IMR-90 (cell line): Measurements from ENCODE around the gene EIF4B. TPM values are rescaled to one million over a fixed set of nuclear protein-coding genes. Genes with fewer than 3 reads are reported as not detected.
"Not testable (repeated sequence)": the region's sequence is repeated elsewhere in the genome, so short reads cannot be mapped to it uniquely, and the experiment has no call there.

Source experiments
- ATAC-seq: fragments of 200-7000 bp; cut with Tn5 transposase; 2 replicates; pipeline ENCODE4 v1.9.1; 2020; ENCODE audit warnings: low read depth, mild to moderate bottlenecking, moderate library complexity
- BruUV-seq: library from RNA; stranded (reverse); fragments of 400-500 nt; replicated peaks from 2 replicates; lab custom pipeline; 2021; lab: Mats Ljungman, UMichigan
- CTCF ChIA-PET: fragments of 300-600 bp; formaldehyde crosslinking; extraction: SDS; loops from one replicate; lab custom pipeline; 2021; ENCODE audit warnings: antibody characterized with exemption; lab: Yijun Ruan, JAX
- POLR2A ChIA-PET: fragments of 300-600 bp; sonication (Branson Sonifier 250); formaldehyde crosslinking; loops from one replicate; lab custom pipeline; 2022; ENCODE audit warnings: antibody characterized with exemption; ENCODE audit not compliant: unreplicated experiment; lab: Charles Lee
- DNase-seq: peaks from one replicate; pipeline ENCODE4 v3.0.0; 2013
- H2AFZ ChIP-seq: replicated peaks from 2 replicates; pipeline ENCODE3; 2013; ENCODE audit warnings: low read length, mild to moderate bottlenecking; ENCODE audit not compliant: poor library complexity
- H2AK5ac ChIP-seq: 2 replicates; pipeline ENCODE4 v1.6.1; 2013; ENCODE audit warnings: low read depth, low read length, inconsistent platforms
- H2AK9ac ChIP-seq: replicated peaks from 2 replicates; pipeline ENCODE3; 2013; ENCODE audit warnings: mild to moderate bottlenecking, low read depth, low read length, moderate library complexity; ENCODE audit not compliant: poor library complexity
- H2BK120ac ChIP-seq: 2 replicates; pipeline ENCODE4 v1.6.1; 2013; ENCODE audit warnings: low read depth, low read length, inconsistent platforms
- H2BK15ac ChIP-seq: 3 replicates; pipeline ENCODE4 v1.6.1; 2013; ENCODE audit warnings: low read depth, low read length, inconsistent platforms
- H2BK20ac ChIP-seq: 2 replicates; pipeline ENCODE4 v1.6.1; 2013; ENCODE audit warnings: low read depth, mild to moderate bottlenecking, inconsistent platforms, low read length, moderate library complexity
- H2BK5ac ChIP-seq: 2 replicates; pipeline ENCODE4 v1.6.1; 2013; ENCODE audit warnings: mild to moderate bottlenecking, low read depth, low read length, inconsistent platforms; ENCODE audit not compliant: poor library complexity, severe bottlenecking
- H3K14ac ChIP-seq: replicated peaks from 2 replicates; pipeline ENCODE4 v1.6.1; 2013; ENCODE audit warnings: low read depth, low read length, inconsistent platforms
- H3K18ac ChIP-seq: 2 replicates; pipeline ENCODE4 v1.6.1; 2013; ENCODE audit warnings: low read depth, low read length, control low read depth
- H3K23ac ChIP-seq: 2 replicates; pipeline ENCODE4 v1.6.1; 2013; ENCODE audit warnings: low read depth, low read length, inconsistent platforms
- H3K27ac ChIP-seq: 2 replicates; pipeline ENCODE4 v1.5.1; 2013; ENCODE audit warnings: mild to moderate bottlenecking, control low read depth, low read length; ENCODE audit not compliant: insufficient read depth
- H3K27me3 ChIP-seq: 2 replicates; pipeline ENCODE4 v1.6.1; 2013; ENCODE audit warnings: low read length; ENCODE audit not compliant: control insufficient read depth, insufficient read depth
- H3K36me3 ChIP-seq: 2 replicates; pipeline ENCODE4 v1.6.1; 2013; ENCODE audit warnings: low read length, mixed read lengths; ENCODE audit not compliant: control insufficient read depth, insufficient read depth
- H3K4ac ChIP-seq: 2 replicates; pipeline ENCODE4 v1.6.1; 2013; ENCODE audit warnings: low read depth, low read length, inconsistent platforms
- H3K4me1 ChIP-seq: 2 replicates; pipeline ENCODE4 v1.6.1; 2013; ENCODE audit warnings: low read length, mixed read lengths; ENCODE audit not compliant: control insufficient read depth, insufficient read depth
- H3K4me2 ChIP-seq: 2 replicates; pipeline ENCODE4 v1.6.1; 2013; ENCODE audit warnings: low read depth, mild to moderate bottlenecking, control low read depth, low read length, moderate library complexity
- H3K4me3 ChIP-seq: 2 replicates; pipeline ENCODE4 v1.5.1; 2013; ENCODE audit warnings: low read depth, mild to moderate bottlenecking, control low read depth, low read length, moderate library complexity; ENCODE audit not compliant: insufficient read depth
- H3K56ac ChIP-seq: 2 replicates; pipeline ENCODE4 v1.6.1; 2013; ENCODE audit warnings: low read length, inconsistent platforms; ENCODE audit not compliant: insufficient read depth; ENCODE audit errors: extremely low read depth
- H3K79me1 ChIP-seq, 2 experiments: 2 replicates each; pipeline ENCODE4 v1.6.1; 2013; ENCODE audit warnings: low read length in 2 of 2, inconsistent platforms in 1 of 2, low read depth in 1 of 2
- H3K9ac ChIP-seq: 2 replicates; pipeline ENCODE4 v1.6.1; 2013; ENCODE audit warnings: low read depth, low read length, control low read depth
- H3K9me1 ChIP-seq: 2 replicates; pipeline ENCODE4 v1.6.1; 2013; ENCODE audit warnings: low read length, inconsistent platforms; ENCODE audit not compliant: insufficient read depth
- H3K9me3 ChIP-seq: 2 replicates; pipeline ENCODE4 v1.6.1; 2013; ENCODE audit warnings: low read length; ENCODE audit not compliant: control insufficient read depth, insufficient read depth
- H4K20me1 ChIP-seq: 2 replicates; pipeline ENCODE4 v1.6.1; 2013; ENCODE audit warnings: low read length, inconsistent platforms; ENCODE audit not compliant: insufficient read depth
- H4K5ac ChIP-seq: 2 replicates; pipeline ENCODE4 v1.6.1; 2013; ENCODE audit warnings: mild to moderate bottlenecking, low read depth, low read length, control low read depth
- H4K8ac ChIP-seq, 2 experiments: 2 replicates each; pipeline ENCODE4 v1.6.1; 2013; ENCODE audit warnings: low read depth in 2 of 2, low read length in 2 of 2, control low read depth in 1 of 2, inconsistent platforms in 1 of 2
- H4K91ac ChIP-seq: 2 replicates; pipeline ENCODE4 v1.6.1; 2013; ENCODE audit warnings: low read depth, low read length, inconsistent platforms; ENCODE audit not compliant: insufficient read depth
- WGBS, 2 experiments: methylation state at CpG; one replicate each; pipeline versions ENCODE4 v1.1.5 to v1.1.7; 2013; ENCODE audit warnings: missing lambda C conversion rate in 2 of 2; ENCODE audit not compliant: insufficient read length in 1 of 2; ENCODE audit errors: extremely low coverage in 2 of 2; 5-methylcytosine and 5-hydroxymethylcytosine counted together
- dilution Hi-C: fragments of 300-500 bp; cut with HindIII; formaldehyde crosslinking; loops from one replicate; pipeline ENCODE4 v1.14.3; 2018; ENCODE audit warnings: low sequenced_read_pairs; ENCODE audit not compliant: unreplicated experiment
- in situ Hi-C: fragments of 300-500 bp; cut with MboI; formaldehyde crosslinking; loops from 3 replicates; pipeline ENCODE4 v1.14.3; 2019; ENCODE audit warnings: low sequenced_read_pairs, inconsistent platforms, mixed read lengths
- intact Hi-C: fragments of 100-400 bp; cut with micrococcal nuclease; formaldehyde crosslinking; loops from 2 replicates; pipeline ENCODE4 v1.10.0; 2022
- polyA plus RNA-seq, 3 experiments: library from polyadenylated mRNA; depleted of rRNA; stranded (reverse); fragments of >200 nt; gene quantifications; 2 replicates each; pipeline ENCODE4 v1.2.3, GENCODE V29; 2012; ENCODE audit warnings: low replicate concordance in 1 of 3
- total RNA-seq: library from RNA; depleted of rRNA; stranded (reverse); fragments of >200 nt; gene quantifications from 2 replicates; pipeline ENCODE4 v1.2.3, GENCODE V29; 2012

EIF4B gene
- total and polyA plus RNA-seq, 2 of the 4 experiments (the other 2 are of a cell fraction) = 313 to 671 TPM

DNA sequence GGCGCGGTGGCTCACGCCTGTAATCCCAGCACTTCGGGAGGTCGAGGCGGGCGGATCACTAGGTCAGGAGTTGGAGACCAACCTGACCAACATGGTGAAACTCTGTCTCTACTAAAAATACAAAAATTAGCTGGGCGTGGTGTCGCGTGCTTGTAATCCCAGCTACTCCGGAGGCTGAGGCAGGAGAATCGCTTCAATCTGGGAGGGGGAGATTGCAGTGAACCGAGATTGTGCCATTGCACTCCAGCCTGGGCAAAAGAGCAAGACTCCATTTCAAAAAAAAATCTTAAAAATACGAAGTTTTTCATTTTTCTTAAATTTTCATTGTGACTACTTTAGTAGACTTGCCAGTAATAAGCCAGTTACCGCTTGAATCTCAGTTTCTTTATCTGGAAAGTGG, 2.5 kb downstream of the EIF4B start:
- H3K4ac ChIP-seq, H3K9me3 ChIP-seq, H3K36me3 ChIP-seq, H3K9me1 ChIP-seq, H3K23ac ChIP-seq, H2BK5ac ChIP-seq, intact Hi-C loops, H3K27ac ChIP-seq, H2AK5ac ChIP-seq, in situ Hi-C loops, H4K8ac ChIP-seq, H3K4me1 ChIP-seq, H2BK15ac ChIP-seq, H3K27me3 ChIP-seq, H4K5ac ChIP-seq, H3K4me2 ChIP-seq, H3K56ac ChIP-seq, H2AFZ ChIP-seq, H3K14ac ChIP-seq, H4K91ac ChIP-seq, H3K9ac ChIP-seq, H2BK120ac ChIP-seq, H3K4me3 ChIP-seq, dilution Hi-C loops, H3K18ac ChIP-seq, CTCF ChIA-PET, POLR2A ChIA-PET, ATAC-seq, BruUV-seq, DNase-seq, H2BK20ac ChIP-seq, H2AK9ac ChIP-seq: not testable (repeated sequence)
- Histone ChIP-seq H4K20me1 (peaks cover 70% of the 10 kb centered on the region), H3K79me1 (peaks cover 17 to 53% of the 10 kb centered on the region in 2 experiments)
- 96% methylated on average over 6 of the region's 15 CpGs; no CpG with 5 or more reads in 1 of the 2 experiments for WGBS, 2 experiments
